Measurements from ENCODE around the gene PGP.

The PGP gene

DNA sequence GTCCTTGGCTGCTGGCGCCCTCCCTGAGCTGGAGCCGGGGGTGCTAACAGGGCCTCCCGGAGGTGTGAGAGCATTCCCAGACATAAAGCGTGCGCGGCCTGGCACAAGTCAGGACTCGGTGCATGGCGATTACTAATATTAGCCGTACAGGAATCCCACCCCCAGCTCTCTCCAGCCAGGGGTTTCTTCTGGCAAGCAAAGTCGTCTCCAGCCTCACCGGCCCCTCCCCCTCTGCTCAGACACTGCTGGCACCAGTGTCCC lies 23.3 kb downstream of the PGP start:
- no peak overlapping the region for H3K4me3 ChIP-seq (replicated peaks; ENCODE audit: low read depth, low read length)
- no peaks in the 10 kb centered on the region; the same call in 1 of the 2 replicates for H3K27me3 ChIP-seq (replicated peaks; ENCODE audit: control insufficient read depth, insufficient read depth, low read length)
- no peak for TF ChIP-seq CTCF (IDR thresholded peaks at IDR 0.05; ENCODE audit: insufficient read depth, low read length, poor library complexity, severe bottlenecking)
- H3K36me3 ChIP-seq (ENCODE audit: control insufficient read depth, insufficient read depth, low read length): no peaks in the 10 kb centered on the region
- DNase-seq (ENCODE audit: extremely low read depth, insufficient read length): no peak

DNA sequence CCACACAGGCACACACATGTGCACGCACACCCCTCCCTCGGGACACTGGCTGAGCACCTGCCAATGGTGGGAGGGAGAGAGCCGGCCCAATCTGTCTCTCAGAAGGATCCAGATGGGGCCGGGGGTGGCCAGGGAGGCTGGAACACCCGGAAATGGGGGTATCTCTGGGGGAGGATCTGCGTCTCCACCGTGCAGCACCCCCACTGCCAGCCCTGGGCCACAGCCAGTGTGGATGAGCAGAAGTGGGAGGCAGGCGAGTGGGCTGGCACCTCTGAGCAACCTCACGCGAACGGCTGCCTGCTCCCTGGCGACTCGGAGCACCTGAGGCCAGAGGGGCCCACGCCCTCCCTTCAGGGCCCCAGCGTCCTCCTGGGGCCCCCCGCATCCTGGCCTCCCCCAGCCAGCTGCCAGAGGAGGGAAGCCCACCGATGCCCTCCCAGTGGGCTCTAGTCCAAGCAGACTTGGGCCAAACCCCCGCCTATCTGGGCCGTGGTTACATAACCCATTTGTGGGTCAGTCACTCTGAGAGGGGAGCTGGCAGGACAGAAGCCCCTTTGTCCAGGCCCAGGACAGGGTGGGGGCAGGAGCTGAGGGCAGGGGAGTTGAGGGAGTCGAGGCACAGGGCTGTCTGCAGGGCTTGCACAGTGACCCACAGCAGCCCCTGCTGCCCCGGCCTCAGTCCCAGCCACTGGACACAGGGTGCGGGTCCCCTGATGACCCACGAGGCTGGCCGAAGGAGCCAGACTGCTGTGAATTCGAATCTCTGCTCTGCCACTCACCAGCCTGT lies 23.8 kb downstream of the PGP start:
- DNase-seq (ENCODE audit: extremely low read depth, insufficient read length): no peak
- no peaks in the 10 kb centered on the region for H3K36me3 ChIP-seq (ENCODE audit: control insufficient read depth, insufficient read depth, low read length)
- no peak overlapping the region for H3K4me3 ChIP-seq (replicated peaks; ENCODE audit: low read depth, low read length)
- TF ChIP-seq CTCF (IDR thresholded peaks at IDR 0.05; ENCODE audit: insufficient read depth, low read length, poor library complexity, severe bottlenecking): no peak
- H3K27me3 ChIP-seq (replicated peaks; ENCODE audit: control insufficient read depth, insufficient read depth, low read length): no peaks in the 10 kb centered on the region; the same call in 1 of the 2 replicates

GRCh38 chr16:2190002-2190658 lies 24.5 kb downstream of the PGP start:
- DNase-seq (ENCODE audit: extremely low read depth, insufficient read length): no peak
- no peaks in the 10 kb centered on the region for H3K36me3 ChIP-seq (ENCODE audit: control insufficient read depth, insufficient read depth, low read length)
- TF ChIP-seq CTCF (IDR thresholded peaks at IDR 0.05; ENCODE audit: insufficient read depth, low read length, poor library complexity, severe bottlenecking): no peak
- H3K4me3 ChIP-seq (replicated peaks; ENCODE audit: low read depth, low read length): no peak overlapping the region
- no peaks in the 10 kb centered on the region; the same call in 1 of the 2 replicates for H3K27me3 ChIP-seq (replicated peaks; ENCODE audit: control insufficient read depth, insufficient read depth, low read length)

DNA sequence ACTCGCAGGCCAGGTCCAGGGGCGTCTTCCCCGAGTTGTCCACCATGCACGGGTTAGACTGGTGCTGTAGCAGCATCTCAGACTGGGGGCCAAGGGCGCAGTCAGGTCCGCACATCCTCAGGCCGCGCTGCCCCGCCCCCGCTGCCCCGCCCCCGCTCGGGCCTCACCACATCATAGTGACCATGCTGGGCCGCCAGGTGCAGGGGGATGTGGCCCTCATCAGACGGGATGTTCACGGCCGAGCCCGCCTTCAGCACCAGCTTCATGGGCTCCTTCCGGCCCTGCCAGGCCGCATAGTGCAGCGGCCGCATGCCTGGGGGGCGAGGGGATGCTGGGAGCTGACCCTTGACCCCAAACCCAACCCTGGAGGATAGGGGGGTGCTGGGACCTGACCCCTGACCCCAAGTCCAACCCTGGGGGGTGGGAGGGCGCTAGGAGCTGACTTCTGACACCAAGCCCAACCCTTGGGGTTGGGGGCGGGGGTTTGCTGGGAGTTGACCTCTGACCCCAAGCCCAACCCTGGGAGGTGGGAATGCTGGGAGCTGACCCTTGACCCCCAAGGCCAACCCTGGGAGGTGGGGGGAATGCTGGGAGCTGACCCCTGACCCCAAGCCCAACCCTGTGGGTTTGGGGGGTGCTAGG lies 25.3 kb downstream of the PGP start:
- H3K27me3 ChIP-seq (replicated peaks; ENCODE audit: control insufficient read depth, insufficient read depth, low read length): no peaks in the 10 kb centered on the region
- no peak for TF ChIP-seq CTCF (IDR thresholded peaks at IDR 0.05; ENCODE audit: insufficient read depth, low read length, poor library complexity, severe bottlenecking)
- no peak for DNase-seq (ENCODE audit: extremely low read depth, insufficient read length)
- H3K36me3 ChIP-seq (ENCODE audit: control insufficient read depth, insufficient read depth, low read length): no peaks in the 10 kb centered on the region
- H3K4me3 ChIP-seq (replicated peaks; ENCODE audit: low read depth, low read length): no peak overlapping the region

GRCh38 chr16:2188395-2188794 lies 26.2 kb downstream of the PGP start:
- no peak for DNase-seq (ENCODE audit: extremely low read depth, insufficient read length)
- no peak for TF ChIP-seq CTCF (IDR thresholded peaks at IDR 0.05; ENCODE audit: insufficient read depth, low read length, poor library complexity, severe bottlenecking)
- H3K27me3 ChIP-seq (replicated peaks; ENCODE audit: control insufficient read depth, insufficient read depth, low read length): no peaks in the 10 kb centered on the region
- no peaks in the 10 kb centered on the region for H3K36me3 ChIP-seq (ENCODE audit: control insufficient read depth, insufficient read depth, low read length)
- H3K4me3 ChIP-seq (replicated peaks; ENCODE audit: low read depth, low read length): no peak overlapping the region
